Measurements from ENCODE around the gene METTL25B. TPM values are rescaled to one million over a fixed set of nuclear protein-coding genes. Genes with fewer than 3 reads are reported as not detected.

Gene METTL25B
- total and polyA plus RNA-seq, 2 of the 13 experiments (the other 11 are each of a cell fraction or from before 2014, with no cell fraction given) = 11.9 to 24.0 TPM

DNA sequence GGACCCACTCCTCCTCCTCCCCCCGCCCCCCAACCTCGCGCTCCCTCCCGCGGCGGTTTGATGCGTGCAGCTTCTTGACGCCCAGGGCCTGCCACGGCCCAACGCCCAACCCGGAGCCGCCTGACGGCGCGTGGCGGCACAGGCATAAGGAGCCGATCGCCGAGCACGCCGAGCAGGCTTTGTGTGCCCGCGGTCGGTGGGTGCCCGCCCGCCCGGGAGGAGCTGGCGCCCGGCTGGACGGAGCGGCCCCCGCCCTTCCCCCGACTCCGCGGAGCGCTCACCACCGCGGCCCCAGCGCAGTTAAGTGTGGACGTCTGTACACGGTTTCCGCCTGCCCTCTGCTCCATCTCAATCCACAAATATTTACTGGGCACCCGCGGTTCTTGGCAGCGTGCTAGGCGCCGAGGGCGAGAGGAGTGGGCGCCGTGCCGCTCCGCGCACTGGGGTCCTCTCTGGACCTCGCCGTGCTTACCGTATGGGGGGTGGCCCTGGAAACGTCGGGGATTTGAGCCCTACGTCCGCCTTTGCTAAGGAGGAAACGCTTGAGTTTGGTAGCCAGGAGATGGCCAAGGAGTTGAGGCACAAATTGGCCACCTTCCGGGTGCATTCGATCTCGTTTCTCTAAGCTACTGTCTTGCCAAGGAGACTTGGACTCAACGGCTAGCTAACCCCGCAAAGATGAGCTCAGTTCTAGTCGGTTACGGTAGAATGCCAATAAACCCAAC is 23.6 kb downstream of the METTL25B start (continued):
- TF ChIP-seq PAWR (CRISPR knock-in tag; IDR thresholded peaks at IDR 0.05; ENCODE audit: borderline replicate concordance) (no peak), ZNF549 (CRISPR knock-in tag; IDR thresholded peaks at IDR 0.05) (no peak), ATF7 (IDR thresholded peaks at IDR 0.05) (no peak), ATF7 (CRISPR knock-in tag; IDR thresholded peaks at IDR 0.05) (no peak), DR1 (CRISPR knock-in tag; IDR thresholded peaks at IDR 0.05) (0 out of 2 replicates have a peak, but pooled peaks have one; percentile 11), ZNF331 (CRISPR knock-in tag; IDR thresholded peaks at IDR 0.05) (peak; percentile 71), WIZ (CRISPR knock-in tag; IDR thresholded peaks at IDR 0.05) (no peak), FIP1L1 (IDR thresholded peaks at IDR 0.05; ENCODE audit: borderline replicate concordance, insufficient read depth, low read depth, low read length) (no peak), CENPT (CRISPR knock-in tag; IDR thresholded peaks at IDR 0.05; ENCODE audit: low read depth) (no peak), FOXK1 (CRISPR knock-in tag; IDR thresholded peaks at IDR 0.05; ENCODE audit: borderline replicate concordance, low read depth) (peak; percentile 77), ZKSCAN5 (CRISPR knock-in tag; IDR thresholded peaks at IDR 0.05) (no peak), DMTF1 (CRISPR knock-in tag; IDR thresholded peaks at IDR 0.05) (no peak), MYPOP (CRISPR knock-in tag; IDR thresholded peaks at IDR 0.05) (peak; percentile 54; the same call in 1 of the 2 replicates), ZBTB10 (CRISPR knock-in tag; IDR thresholded peaks at IDR 0.05; ENCODE audit: borderline replicate concordance) (no peak), ZFP82 (CRISPR knock-in tag; IDR thresholded peaks at IDR 0.05; ENCODE audit: borderline replicate concordance) (no peak), HDAC2 (CRISPR knock-in tag; IDR thresholded peaks at IDR 0.05) (peak; percentile 46; the same call in 1 of the 2 replicates)

Data from HepG2 (cell line).